ENCODE measurements around the gene NR1H2.

NR1H2 gene

GRCh38 chr19:50409347-50409746 lies 33.1 kb downstream of the NR1H2 start:
- no peak overlapping the region for H3K9ac ChIP-seq (ENCODE audit: low read length)
- no peaks in the 10 kb centered on the region for H3K9me3 ChIP-seq (ENCODE audit: insufficient read depth, low read length)
- H3K36me3 ChIP-seq (replicated peaks; ENCODE audit: low read depth, low read length): peaks cover 72% of the 10 kb centered on the region
- H3K27ac ChIP-seq (ENCODE audit: low read length): no peak overlapping the region
- no peak overlapping the region for H3K4me3 ChIP-seq (ENCODE audit: low read length)
- no peaks in the 10 kb centered on the region for H3K79me2 ChIP-seq (ENCODE audit: low read length)
- no peak overlapping the region for H2AFZ ChIP-seq (ENCODE audit: low read depth, low read length)
- no peaks in the 10 kb centered on the region for H4K20me1 ChIP-seq (ENCODE audit: insufficient read depth, low read length)
- TF ChIP-seq CTCF (IDR thresholded peaks at IDR 0.05; ENCODE audit: low read depth, low read length) (no peak), EZH2phosphoT487 (IDR thresholded peaks at IDR 0.05; ENCODE audit: low read depth) (no peak)
- no peaks in the 10 kb centered on the region for H3K27me3 ChIP-seq (ENCODE audit: low read depth, low read length)
- peaks cover 3% of the 10 kb centered on the region for H3K4me1 ChIP-seq (ENCODE audit: low read length)
- no peak overlapping the region for H3K4me2 ChIP-seq (ENCODE audit: low read length)

GRCh38 chr19:50410109-50410508 lies 33.9 kb downstream of the NR1H2 start:
- Histone ChIP-seq H3K9ac (ENCODE audit: low read length) (no peak overlapping the region), H3K36me3 (replicated peaks; ENCODE audit: low read depth, low read length) (peaks cover 72% of the 10 kb centered on the region), H3K4me3 (ENCODE audit: low read length) (no peak overlapping the region), H4K20me1 (ENCODE audit: insufficient read depth, low read length) (no peaks in the 10 kb centered on the region), H3K4me2 (ENCODE audit: low read length) (no peak overlapping the region), H3K4me1 (ENCODE audit: low read length) (peaks cover 11% of the 10 kb centered on the region), H3K27me3 (ENCODE audit: low read depth, low read length) (no peaks in the 10 kb centered on the region), H3K9me3 (ENCODE audit: insufficient read depth, low read length) (no peaks in the 10 kb centered on the region), H3K79me2 (ENCODE audit: low read length) (no peaks in the 10 kb centered on the region), H2AFZ (ENCODE audit: low read depth, low read length) (no peak overlapping the region), H3K27ac (ENCODE audit: low read length) (no peak overlapping the region)
- TF ChIP-seq EZH2phosphoT487 (IDR thresholded peaks at IDR 0.05; ENCODE audit: low read depth) (no peak), CTCF (IDR thresholded peaks at IDR 0.05; ENCODE audit: low read depth, low read length) (no peak)

GRCh38 chr19:50412419-50412818 lies 36.2 kb downstream of the NR1H2 start:
- Histone ChIP-seq H3K4me3 (ENCODE audit: low read length) (no peak overlapping the region), H3K4me2 (ENCODE audit: low read length) (no peak overlapping the region), H3K27me3 (ENCODE audit: low read depth, low read length) (no peaks in the 10 kb centered on the region), H3K27ac (ENCODE audit: low read length) (no peak overlapping the region), H3K79me2 (ENCODE audit: low read length) (no peaks in the 10 kb centered on the region), H3K4me1 (ENCODE audit: low read length) (peaks cover 31% of the 10 kb centered on the region), H3K9me3 (ENCODE audit: insufficient read depth, low read length) (no peaks in the 10 kb centered on the region), H3K9ac (ENCODE audit: low read length) (no peak overlapping the region), H2AFZ (ENCODE audit: low read depth, low read length) (no peak overlapping the region), H4K20me1 (ENCODE audit: insufficient read depth, low read length) (no peaks in the 10 kb centered on the region), H3K36me3 (replicated peaks; ENCODE audit: low read depth, low read length) (peaks cover 56% of the 10 kb centered on the region)
- no peak for TF ChIP-seq EZH2phosphoT487 (IDR thresholded peaks at IDR 0.05; ENCODE audit: low read depth)
- TF ChIP-seq CTCF (IDR thresholded peaks at IDR 0.05; ENCODE audit: low read depth, low read length): no peak

GRCh38 chr19:50413096-50413495 lies 36.8 kb downstream of the NR1H2 start:
- TF ChIP-seq EZH2phosphoT487 (IDR thresholded peaks at IDR 0.05; ENCODE audit: low read depth) (no peak), CTCF (IDR thresholded peaks at IDR 0.05; ENCODE audit: low read depth, low read length) (no peak)
- Histone ChIP-seq H3K27ac (ENCODE audit: low read length) (no peak overlapping the region), H3K4me1 (ENCODE audit: low read length) (peaks cover 37% of the 10 kb centered on the region), H3K79me2 (ENCODE audit: low read length) (no peaks in the 10 kb centered on the region), H2AFZ (ENCODE audit: low read depth, low read length) (no peak overlapping the region), H3K36me3 (replicated peaks; ENCODE audit: low read depth, low read length) (peaks cover 56% of the 10 kb centered on the region), H3K9me3 (ENCODE audit: insufficient read depth, low read length) (no peaks in the 10 kb centered on the region), H3K27me3 (ENCODE audit: low read depth, low read length) (no peaks in the 10 kb centered on the region), H3K4me3 (ENCODE audit: low read length) (no peak overlapping the region), H3K9ac (ENCODE audit: low read length) (no peak overlapping the region), H3K4me2 (ENCODE audit: low read length) (no peak overlapping the region), H4K20me1 (ENCODE audit: insufficient read depth, low read length) (no peaks in the 10 kb centered on the region)
